Right atrium auricular region (tissue), 2 donors: Measurements from ENCODE around the gene SHISAL2A. TPM values are rescaled to one million over a fixed set of nuclear protein-coding genes. Genes with fewer than 3 reads are reported as not detected.

Experiments
- DNase-seq: peaks from one replicate; pipeline ENCODE4 v3.0.0-alpha.2; 2019; ENCODE audit warnings: low spot score
- H3K27ac ChIP-seq, 2 donors: fragments of 200-600 bp; sonication (generic); 1 replicate in 1 of 2; 2 replicates in 1 of 2; pipeline ENCODE4 v1.5.1; 2016 to 2019
- H3K27me3 ChIP-seq, 2 donors: fragments of 200-600 bp; sonication (generic); one replicate each; pipeline versions ENCODE4 v1.5.1 to v1.6.0; 2017 to 2019
- H3K36me3 ChIP-seq: fragments of 200-600 bp; sonication (generic); one replicate; pipeline ENCODE4 v1.5.1; 2016
- H3K4me1 ChIP-seq, 2 donors: fragments of 200-600 bp; sonication (generic); one replicate each; pipeline versions ENCODE4 v1.5.1 to v1.6.0; 2017 to 2019
- H3K4me3 ChIP-seq, 2 donors: fragments of 200-600 bp; sonication (generic); 1 replicate in 1 of 2; 2 replicates in 1 of 2; pipeline ENCODE4 v1.5.1; 2017 to 2019; ENCODE audit warnings: mild to moderate bottlenecking in 1 of 2, moderate library complexity in 1 of 2
- H3K9me3 ChIP-seq, 2 donors: fragments of 200-600 bp; sonication (generic); one replicate each; pipeline ENCODE4 v1.5.1; 2019
- CTCF ChIP-seq, 2 donors: fragments of 200-600 bp; sonication (generic); IDR thresholded peaks; one replicate each; pipeline ENCODE4 v1.5.1; 2019; ENCODE audit warnings: antibody characterized with exemption in 2 of 2
- total RNA-seq, 2 donors: library from RNA; depleted of rRNA; stranded (reverse); fragments of >200 nt; gene quantifications; one replicate each; pipeline ENCODE4 v1.1.0, GENCODE V29; 2016

Gene SHISAL2A
- total RNA-seq, 2 donors from 2014 or later, result not detected

GRCh38 chr1:52654063-52654462 is 21.1 kb downstream of the SHISAL2A start:
- Histone ChIP-seq H3K4me1 (no peaks in the 10 kb centered on the region), H3K9me3 (no peaks in the 10 kb centered on the region), H3K27me3 (no peaks in the 10 kb centered on the region), H3K4me3 (no peak overlapping the region), H3K36me3 (no peaks in the 10 kb centered on the region), H3K27ac (no peak overlapping the region)
- TF ChIP-seq CTCF (IDR thresholded peaks at IDR 0.05), result no peak
- no peak for DNase-seq

GRCh38 chr1:52657702-52658101 is 24.7 kb downstream of the SHISAL2A start:
- no peak for TF ChIP-seq CTCF (IDR thresholded peaks at IDR 0.05)
- Histone ChIP-seq H3K4me3 (no peak overlapping the region), H3K4me1 (no peaks in the 10 kb centered on the region), H3K27ac (no peak overlapping the region), H3K9me3 (no peaks in the 10 kb centered on the region), H3K27me3 (no peaks in the 10 kb centered on the region), H3K36me3 (no peaks in the 10 kb centered on the region)
- DNase-seq, result no peak

DNA sequence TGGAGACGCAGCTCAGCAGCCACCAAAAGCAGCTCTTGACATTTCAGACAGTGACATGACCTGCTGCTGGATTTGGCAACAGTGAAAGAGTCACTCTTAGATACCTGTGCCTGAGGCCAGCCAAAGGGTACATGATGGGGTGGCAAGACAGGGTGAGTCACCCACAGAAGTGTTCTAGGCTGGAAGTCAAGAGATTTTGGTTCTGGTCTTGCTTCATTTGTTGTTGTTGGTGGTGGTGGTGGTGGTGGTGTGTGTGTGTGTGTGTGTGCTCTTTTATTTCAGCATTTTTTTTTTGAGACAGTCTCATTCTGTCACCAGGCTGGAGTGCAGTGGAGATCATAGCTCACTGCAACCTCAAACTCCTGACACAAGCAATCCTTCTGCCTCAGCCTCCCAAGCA is 25.8 kb downstream of the SHISAL2A start:
- no peaks in the 10 kb centered on the region for H3K4me1 ChIP-seq
- TF ChIP-seq CTCF (IDR thresholded peaks at IDR 0.05), result no peak
- H3K4me3 ChIP-seq, result no peak overlapping the region
- H3K27me3 ChIP-seq, result no peaks in the 10 kb centered on the region
- H3K36me3 ChIP-seq, result no peaks in the 10 kb centered on the region
- DNase-seq, result no peak
- no peak overlapping the region for H3K27ac ChIP-seq
- no peaks in the 10 kb centered on the region for H3K9me3 ChIP-seq

- H3K4me1 ChIP-seq, result no peaks in the 10 kb centered on the region
- no peaks in the 10 kb centered on the region for H3K36me3 ChIP-seq
- no peaks in the 10 kb centered on the region for H3K27me3 ChIP-seq
- DNase-seq, result no peak
- no peak for TF ChIP-seq CTCF (IDR thresholded peaks at IDR 0.05)
- no peaks in the 10 kb centered on the region for H3K9me3 ChIP-seq
- H3K27ac ChIP-seq, result no peak overlapping the region
- no peak overlapping the region for H3K4me3 ChIP-seq
Measured at GRCh38 chr1:52659356-52659755, 26.4 kb downstream of the SHISAL2A start.

GRCh38 chr1:52659851-52660596 is 27.1 kb downstream of the SHISAL2A start:
- Histone ChIP-seq H3K4me1 (no peaks in the 10 kb centered on the region), H3K27ac (no peak overlapping the region), H3K9me3 (no peaks in the 10 kb centered on the region), H3K27me3 (no peaks in the 10 kb centered on the region), H3K4me3 (no peak overlapping the region), H3K36me3 (no peaks in the 10 kb centered on the region)
- no peak for TF ChIP-seq CTCF (IDR thresholded peaks at IDR 0.05)
- no peak for DNase-seq

- H3K4me1 ChIP-seq, result no peaks in the 10 kb centered on the region
- DNase-seq, result no peak
- H3K27me3 ChIP-seq, result no peaks in the 10 kb centered on the region
- H3K9me3 ChIP-seq, result no peaks in the 10 kb centered on the region
- no peak overlapping the region for H3K4me3 ChIP-seq
- no peak overlapping the region for H3K27ac ChIP-seq
- no peak for TF ChIP-seq CTCF (IDR thresholded peaks at IDR 0.05)
- H3K36me3 ChIP-seq, result no peaks in the 10 kb centered on the region
Measured at GRCh38 chr1:52660807-52661206, 27.8 kb downstream of the SHISAL2A start.
